Activated CD4-positive, alpha-beta T cell treated with anti-CD3 and anti-CD28 coated beads, Interleukin-10, Interleukin-2, amounts not matched to agents 100 ng/mL and 50 ng/mL, durations not matched to agents 16 hours and 8 hours (primary cell): ENCODE measurements around the gene P2RX6.
A peak's percentile ranks its signal among the peaks of the same experiment; 100 is the strongest.

ENCODE experiments used
- DNase-seq: peaks from one replicate; pipeline ENCODE4 v3.0.0-alpha.2; 2020

P2RX6 gene

GRCh38 chr22:21015466-21016006, 571 bp downstream of the P2RX6 start:
- DNase-seq, result no peak

- DNase-seq, result no peak
These were observed 1.9 kb downstream of the P2RX6 start for GRCh38 chr22:21016644-21017420.

GRCh38 chr22:21018314-21018713, 3.3 kb downstream of the P2RX6 start:
- no peak for DNase-seq

GRCh38 chr22:21020802-21021429, 6.0 kb downstream of the P2RX6 start:
- DNase-seq, result peak; percentile 31

GRCh38 chr22:21022507-21022906, 7.5 kb downstream of the P2RX6 start:
- no peak for DNase-seq

GRCh38 chr22:21022955-21023614, 8.1 kb downstream of the P2RX6 start:
- DNase-seq, result no peak

GRCh38 chr22:21025266-21025665, 10.3 kb downstream of the P2RX6 start:
- DNase-seq, result no peak

GRCh38 chr22:21025763-21026755, 11.1 kb downstream of the P2RX6 start:
- no peak for DNase-seq

- DNase-seq, result no peak
These were observed 12.1 kb downstream of the P2RX6 start for GRCh38 chr22:21026783-21027692.

GRCh38 chr22:21028277-21029251, 13.6 kb downstream of the P2RX6 start:
- DNase-seq, result no peak

GRCh38 chr22:21029486-21030025, 14.6 kb downstream of the P2RX6 start:
- DNase-seq, result no peak

- no peak for DNase-seq
These were observed 15.1 kb downstream of the P2RX6 start for GRCh38 chr22:21030032-21030431.

- DNase-seq, result no peak
These were observed 15.9 kb downstream of the P2RX6 start for GRCh38 chr22:21030621-21031544.

- no peak for DNase-seq
These were observed 16.6 kb downstream of the P2RX6 start for GRCh38 chr22:21031545-21032036.

- DNase-seq, result no peak
These were observed 17.3 kb downstream of the P2RX6 start, which contains the start of gene SLC7A4 for GRCh38 chr22:21032037-21032867. TSS of gene SLC7A4 (minus strand) at chr22:21032561. CDS start at chr22:21031812, 749 bp downstream.

- no peak for DNase-seq
These were observed 18.1 kb downstream of the P2RX6 start for GRCh38 chr22:21032868-21033688.
